ENCODE data around the gene NFATC1.
"Not testable (repeated sequence)": the region's sequence is repeated elsewhere in the genome, so short reads cannot be mapped to it uniquely, and the experiment has no call there.

NFATC1 gene

DNA sequence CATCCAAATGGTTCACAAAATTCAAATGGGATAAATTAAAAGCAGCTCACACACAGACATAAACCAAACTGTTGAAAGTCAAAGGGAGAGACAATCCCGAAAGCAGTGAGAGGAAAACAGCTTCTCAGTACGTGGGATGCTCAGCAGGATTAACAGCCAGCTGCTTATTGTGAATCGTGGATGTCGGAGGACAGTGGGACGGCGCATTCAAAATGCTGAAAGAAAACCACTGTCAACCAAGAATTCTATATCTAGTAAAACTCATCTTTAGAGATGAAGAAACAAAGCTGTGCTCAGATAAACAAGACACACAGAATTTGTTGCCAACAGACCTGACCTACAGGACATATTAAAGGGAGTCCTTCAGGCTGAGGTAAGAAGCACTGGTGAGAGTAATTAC lies 102.9 kb downstream of the NFATC1 start:
- no peaks in the 10 kb centered on the region for H3K9me3 ChIP-seq (ENCODE audit: severe bottlenecking)
- no peak overlapping the region for H3K27ac ChIP-seq (ENCODE audit: poor library complexity, severe bottlenecking)
- DNase-seq (ENCODE audit: low spot score): no peak
- TF ChIP-seq, protein P1, sequence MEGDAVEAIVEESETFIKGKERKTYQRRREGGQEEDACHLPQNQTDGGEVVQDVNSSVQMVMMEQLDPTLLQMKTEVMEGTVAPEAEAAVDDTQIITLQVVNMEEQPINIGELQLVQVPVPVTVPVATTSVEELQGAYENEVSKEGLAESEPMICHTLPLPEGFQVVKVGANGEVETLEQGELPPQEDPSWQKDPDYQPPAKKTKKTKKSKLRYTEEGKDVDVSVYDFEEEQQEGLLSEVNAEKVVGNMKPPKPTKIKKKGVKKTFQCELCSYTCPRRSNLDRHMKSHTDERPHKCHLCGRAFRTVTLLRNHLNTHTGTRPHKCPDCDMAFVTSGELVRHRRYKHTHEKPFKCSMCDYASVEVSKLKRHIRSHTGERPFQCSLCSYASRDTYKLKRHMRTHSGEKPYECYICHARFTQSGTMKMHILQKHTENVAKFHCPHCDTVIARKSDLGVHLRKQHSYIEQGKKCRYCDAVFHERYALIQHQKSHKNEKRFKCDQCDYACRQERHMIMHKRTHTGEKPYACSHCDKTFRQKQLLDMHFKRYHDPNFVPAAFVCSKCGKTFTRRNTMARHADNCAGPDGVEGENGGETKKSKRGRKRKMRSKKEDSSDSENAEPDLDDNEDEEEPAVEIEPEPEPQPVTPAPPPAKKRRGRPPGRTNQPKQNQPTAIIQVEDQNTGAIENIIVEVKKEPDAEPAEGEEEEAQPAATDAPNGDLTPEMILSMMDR (IDR thresholded peaks at IDR 0.05; ENCODE audit: poor library complexity, severe bottlenecking): no peak
- no peaks in the 10 kb centered on the region for H3K4me1 ChIP-seq (ENCODE audit: insufficient read depth, poor library complexity, severe bottlenecking)
- H3K36me3 ChIP-seq (ENCODE audit: low read depth): no peaks in the 10 kb centered on the region
- H3K27me3 ChIP-seq (ENCODE audit: insufficient read depth, poor library complexity, severe bottlenecking): no peaks in the 10 kb centered on the region
- no peak overlapping the region for H3K4me3 ChIP-seq (ENCODE audit: severe bottlenecking)
- ATAC-seq (ENCODE audit: low read depth): no peak

- no peak for DNase-seq (ENCODE audit: low spot score)
- no peaks in the 10 kb centered on the region for H3K4me1 ChIP-seq (ENCODE audit: insufficient read depth, poor library complexity, severe bottlenecking)
Measured at GRCh38 chr18:79501006-79501405, 105.3 kb downstream of the NFATC1 start.

DNA sequence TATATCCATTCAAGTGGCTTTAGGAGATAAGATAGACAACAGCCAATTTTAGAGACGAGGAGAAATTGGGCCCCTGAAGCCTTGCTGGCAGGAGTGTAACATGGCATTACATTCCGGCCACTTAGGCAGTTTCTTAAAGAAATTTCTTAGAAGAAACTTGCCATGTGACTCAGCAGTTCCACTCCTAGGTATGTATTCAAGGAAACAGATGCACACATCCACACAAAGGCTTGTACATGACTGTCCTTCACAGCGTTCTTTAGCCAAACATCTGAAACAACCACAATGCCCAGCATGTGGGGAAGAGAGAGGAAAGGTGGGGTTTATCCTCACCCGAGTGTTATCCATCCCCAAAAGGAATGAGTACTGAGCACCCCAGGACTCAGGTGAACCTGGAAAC lies 107.1 kb downstream of the NFATC1 start:
- Histone ChIP-seq H3K9me3 (ENCODE audit: severe bottlenecking) (no peaks in the 10 kb centered on the region), H3K36me3 (ENCODE audit: low read depth) (no peaks in the 10 kb centered on the region), H3K27me3 (ENCODE audit: insufficient read depth, poor library complexity, severe bottlenecking) (no peaks in the 10 kb centered on the region), H3K27ac (ENCODE audit: poor library complexity, severe bottlenecking) (no peak overlapping the region), H3K4me3 (ENCODE audit: severe bottlenecking) (no peak overlapping the region), H3K4me1 (ENCODE audit: insufficient read depth, poor library complexity, severe bottlenecking) (no peaks in the 10 kb centered on the region)
- TF ChIP-seq, protein P1 (IDR thresholded peaks at IDR 0.05; ENCODE audit: poor library complexity, severe bottlenecking): no peak
- ATAC-seq (ENCODE audit: low read depth) (no peak), DNase-seq (ENCODE audit: low spot score) (no peak)

More at GRCh38 chr18:79501006-79501405, 105.3 kb downstream of the NFATC1 start:
- TF ChIP-seq, protein P1 (IDR thresholded peaks at IDR 0.05; ENCODE audit: poor library complexity, severe bottlenecking): no peak
- no peaks in the 10 kb centered on the region for H3K27me3 ChIP-seq (ENCODE audit: insufficient read depth, poor library complexity, severe bottlenecking)
- no peak overlapping the region for H3K4me3 ChIP-seq (ENCODE audit: severe bottlenecking)
- no peaks in the 10 kb centered on the region for H3K9me3 ChIP-seq (ENCODE audit: severe bottlenecking)
- no peaks in the 10 kb centered on the region for H3K36me3 ChIP-seq (ENCODE audit: low read depth)
- no peak overlapping the region for H3K27ac ChIP-seq (ENCODE audit: poor library complexity, severe bottlenecking)
- ATAC-seq (ENCODE audit: low read depth): no peak

GRCh38 chr18:79503406-79503805 lies 107.7 kb downstream of the NFATC1 start:
- H3K27me3 ChIP-seq (ENCODE audit: insufficient read depth, poor library complexity, severe bottlenecking): no peaks in the 10 kb centered on the region
- H3K27ac ChIP-seq (ENCODE audit: poor library complexity, severe bottlenecking): no peak overlapping the region
- no peaks in the 10 kb centered on the region for H3K4me1 ChIP-seq (ENCODE audit: insufficient read depth, poor library complexity, severe bottlenecking)
- no peaks in the 10 kb centered on the region for H3K9me3 ChIP-seq (ENCODE audit: severe bottlenecking)
- peak; percentile 14 for DNase-seq (ENCODE audit: low spot score)
- no peak overlapping the region for H3K4me3 ChIP-seq (ENCODE audit: severe bottlenecking)
- no peaks in the 10 kb centered on the region for H3K36me3 ChIP-seq (ENCODE audit: low read depth)
- ATAC-seq (ENCODE audit: low read depth): no peak
- TF ChIP-seq, protein P1 (IDR thresholded peaks at IDR 0.05; ENCODE audit: poor library complexity, severe bottlenecking): no peak

DNA sequence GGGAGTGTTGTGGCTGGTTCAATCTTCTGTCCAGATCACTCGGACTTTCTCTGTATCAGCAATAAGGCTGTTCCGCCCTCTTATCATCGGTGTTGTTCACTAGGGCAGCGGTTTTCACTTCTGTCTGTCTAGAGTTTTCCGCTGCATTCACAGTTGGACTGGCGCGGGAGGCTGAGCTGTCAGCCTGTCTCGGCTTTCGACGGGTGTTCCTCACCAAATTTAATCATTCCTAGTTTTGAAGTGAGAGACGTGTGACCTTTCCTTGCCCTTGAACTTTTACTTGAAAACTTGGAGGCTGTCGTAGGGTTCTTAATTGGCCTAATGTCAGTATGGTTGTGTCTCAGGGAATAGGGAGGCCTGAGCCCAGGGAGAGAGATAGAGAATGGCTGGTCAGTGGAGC lies 108.3 kb downstream of the NFATC1 start:
- no peaks in the 10 kb centered on the region for H3K4me1 ChIP-seq (ENCODE audit: insufficient read depth, poor library complexity, severe bottlenecking)
- ATAC-seq (ENCODE audit: low read depth) (no peak), DNase-seq (ENCODE audit: low spot score) (peak; percentile 21)
- H3K27ac ChIP-seq (ENCODE audit: poor library complexity, severe bottlenecking): no peak overlapping the region
- no peaks in the 10 kb centered on the region for H3K36me3 ChIP-seq (ENCODE audit: low read depth)
- H3K9me3 ChIP-seq (ENCODE audit: severe bottlenecking): no peaks in the 10 kb centered on the region
- H3K4me3 ChIP-seq (ENCODE audit: severe bottlenecking): no peak overlapping the region
- H3K27me3 ChIP-seq (ENCODE audit: insufficient read depth, poor library complexity, severe bottlenecking): no peaks in the 10 kb centered on the region
- TF ChIP-seq, protein P1 (IDR thresholded peaks at IDR 0.05; ENCODE audit: poor library complexity, severe bottlenecking): no peak

GRCh38 chr18:79504495-79504894 lies 108.8 kb downstream of the NFATC1 start:
- not testable (repeated sequence) for H3K36me3 ChIP-seq (ENCODE audit: low read depth); H3K4me3 ChIP-seq (ENCODE audit: severe bottlenecking); H3K9me3 ChIP-seq (ENCODE audit: severe bottlenecking); H3K27me3 ChIP-seq (ENCODE audit: insufficient read depth, poor library complexity, severe bottlenecking); H3K27ac ChIP-seq (ENCODE audit: poor library complexity, severe bottlenecking); ATAC-seq (ENCODE audit: low read depth); H3K4me1 ChIP-seq (ENCODE audit: insufficient read depth, poor library complexity, severe bottlenecking)
- peak; percentile 5 for DNase-seq (ENCODE audit: low spot score)

DNA sequence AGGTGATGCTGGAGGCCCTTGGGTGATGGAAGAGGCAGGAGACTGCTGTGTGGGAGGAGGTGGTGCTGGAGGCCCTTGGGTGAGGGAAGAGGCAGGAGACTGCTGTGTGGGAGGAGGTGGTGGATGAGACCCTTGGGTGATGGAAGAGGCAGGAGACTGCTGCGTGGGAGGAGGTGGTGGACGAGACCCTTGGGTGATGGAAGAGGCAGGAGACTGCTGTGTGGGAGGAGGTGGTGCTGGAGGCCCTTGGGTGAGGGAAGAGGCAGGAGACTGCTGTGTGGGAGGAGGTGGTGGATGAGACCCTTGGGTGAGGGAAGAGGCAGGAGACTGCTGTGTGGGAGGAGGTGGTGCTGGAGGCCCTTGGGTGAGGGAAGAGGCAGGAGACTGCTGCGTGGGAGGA lies 109.7 kb downstream of the NFATC1 start:
- H3K27me3 ChIP-seq (ENCODE audit: insufficient read depth, poor library complexity, severe bottlenecking); H3K9me3 ChIP-seq (ENCODE audit: severe bottlenecking); H3K4me1 ChIP-seq (ENCODE audit: insufficient read depth, poor library complexity, severe bottlenecking); H3K4me3 ChIP-seq (ENCODE audit: severe bottlenecking); ATAC-seq (ENCODE audit: low read depth); H3K27ac ChIP-seq (ENCODE audit: poor library complexity, severe bottlenecking); H3K36me3 ChIP-seq (ENCODE audit: low read depth): not testable (repeated sequence)
- DNase-seq (ENCODE audit: low spot score): peak; percentile 3
